ENCODE results near the gene DOCK10. TPM values are rescaled to one million over a fixed set of nuclear protein-coding genes. Genes with fewer than 3 reads are reported as not detected.

DOCK10 gene
- polyA plus RNA-seq, 4 donors, result 7.3 to 11.2 (median 8.6) TPM

- DNase-seq (ENCODE audit: low read depth in 4 of 4, low spot score in 3 of 4), result no peak
Observed at GRCh38 chr2:225042800-225043167, 516 bp upstream of the DOCK10 start.

GRCh38 chr2:225041207-225041850 lies 939 bp downstream of the DOCK10 start:
- no peak for DNase-seq (ENCODE audit: low read depth in 4 of 4, low spot score in 3 of 4)

- no peak for DNase-seq (ENCODE audit: low read depth in 4 of 4, low spot score in 3 of 4)
Observed at GRCh38 chr2:225040856-225041206, 1.4 kb downstream of the DOCK10 start.

GRCh38 chr2:225040142-225040541 lies 2.1 kb downstream of the DOCK10 start:
- DNase-seq (ENCODE audit: low read depth in 4 of 4, low spot score in 3 of 4), result no peak

DNA sequence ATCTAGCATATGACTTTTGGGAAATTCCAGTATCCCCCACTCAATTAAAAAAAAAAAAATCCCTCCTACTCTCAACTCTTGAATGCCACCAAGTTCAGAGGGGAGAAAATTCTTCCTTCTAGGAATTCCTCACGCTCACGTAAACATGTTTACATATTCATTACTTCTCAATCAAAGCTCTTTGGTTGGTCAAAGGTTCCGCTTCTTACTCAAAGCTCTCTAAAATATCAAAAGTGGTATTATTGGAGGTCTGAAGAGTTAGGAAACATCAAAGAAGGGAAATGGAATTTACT lies 4.1 kb downstream of the DOCK10 start:
- no peak for DNase-seq (ENCODE audit: low read depth in 4 of 4, low spot score in 3 of 4)

DNA sequence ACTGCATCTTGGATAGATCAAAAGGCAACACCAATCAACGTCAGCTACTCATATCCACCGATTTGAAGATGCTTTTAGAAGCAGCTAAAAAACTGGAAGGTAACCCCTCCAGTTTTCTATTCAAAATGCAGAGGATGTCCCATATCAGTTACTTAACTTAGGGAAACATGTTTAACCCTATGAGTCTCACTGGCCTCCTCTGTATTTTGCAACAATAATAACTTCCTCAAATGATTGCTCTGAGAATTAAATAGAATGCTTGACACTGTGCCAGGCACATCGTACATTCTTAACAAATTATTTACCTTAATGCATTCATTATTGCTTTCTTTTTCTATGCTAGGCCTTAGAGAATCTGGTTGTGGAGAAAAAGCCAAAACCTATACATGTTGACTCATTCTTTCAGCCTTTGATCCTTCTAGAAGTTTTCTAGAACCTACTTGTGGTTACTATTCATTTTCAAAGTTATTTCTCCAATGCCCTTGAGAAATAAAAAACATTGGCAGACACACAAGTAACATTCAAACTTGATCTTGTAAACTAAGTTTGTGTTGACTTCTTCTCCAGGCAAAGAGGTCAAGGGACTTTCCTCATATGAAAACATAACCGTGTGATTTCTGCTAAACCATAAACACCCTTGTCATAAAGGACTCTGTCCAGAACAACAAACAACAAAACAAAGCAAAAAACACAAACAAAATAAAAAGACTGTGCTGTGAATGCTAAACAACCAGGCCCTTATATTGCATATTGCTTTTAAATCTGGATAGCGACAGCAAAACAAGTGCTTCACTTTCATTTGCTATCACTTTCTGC lies 4.6 kb downstream of the DOCK10 start:
- no peak for DNase-seq (ENCODE audit: low read depth in 4 of 4, low spot score in 3 of 4)

DNA sequence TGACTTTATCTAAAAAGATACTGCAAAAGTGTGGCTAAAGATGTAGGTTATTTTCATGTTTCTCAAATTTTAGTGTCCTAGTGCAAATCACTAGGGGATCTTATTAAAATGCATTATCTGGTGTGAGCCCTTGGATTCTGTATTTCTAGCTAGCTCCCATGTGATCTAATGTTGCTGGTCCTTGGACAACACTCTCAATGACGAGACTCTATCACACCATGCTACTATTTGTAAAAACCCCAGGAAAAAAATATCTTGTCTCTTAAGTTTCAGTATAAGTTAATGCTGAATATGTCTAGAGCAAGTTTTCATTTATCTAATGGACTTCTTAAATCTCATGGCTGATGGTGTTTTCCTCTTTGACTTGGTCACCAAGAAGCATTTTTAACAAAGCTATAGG lies 5.8 kb downstream of the DOCK10 start:
- no peak for DNase-seq (ENCODE audit: low read depth in 4 of 4, low spot score in 3 of 4)

- no peak for DNase-seq (ENCODE audit: low read depth in 4 of 4, low spot score in 3 of 4)
Observed at GRCh38 chr2:225033440-225034318, 8.6 kb downstream of the DOCK10 start.

- DNase-seq (ENCODE audit: low read depth in 4 of 4, low spot score in 3 of 4), result no peak
Observed at GRCh38 chr2:225032246-225032645, 10.0 kb downstream of the DOCK10 start.

DNA sequence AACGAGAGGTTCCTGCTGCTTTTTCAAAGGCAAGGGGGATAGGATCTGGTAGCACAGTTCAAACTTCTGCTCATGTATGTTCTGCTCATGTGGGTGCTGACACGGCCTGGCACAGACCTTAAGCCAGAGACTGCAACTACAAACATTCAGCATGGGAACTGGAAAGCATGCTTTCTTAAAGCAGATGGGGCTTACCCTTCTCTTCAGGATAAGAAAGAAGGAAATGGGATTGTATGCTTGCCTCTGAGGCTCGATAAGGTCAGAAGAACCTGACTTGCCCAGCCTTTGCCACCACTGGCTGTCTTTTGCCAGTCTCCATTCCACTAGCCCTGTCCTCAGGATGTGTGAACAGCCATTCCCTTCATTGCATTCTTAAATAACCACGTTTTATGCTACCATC lies 10.7 kb downstream of the DOCK10 start:
- no peak for DNase-seq (ENCODE audit: low read depth in 4 of 4, low spot score in 3 of 4)

- DNase-seq (ENCODE audit: low read depth in 4 of 4, low spot score in 3 of 4), result no peak
Observed at GRCh38 chr2:225030893-225031292, 11.4 kb downstream of the DOCK10 start.

- DNase-seq (ENCODE audit: low read depth in 4 of 4, low spot score in 3 of 4), result no peak
Observed at GRCh38 chr2:225030203-225030602, 12.1 kb downstream of the DOCK10 start.

- DNase-seq (ENCODE audit: low read depth in 4 of 4, low spot score in 3 of 4), result no peak
Observed at GRCh38 chr2:225028572-225028971, 13.7 kb downstream of the DOCK10 start.

- no peak for DNase-seq (ENCODE audit: low read depth in 4 of 4, low spot score in 3 of 4)
Observed at GRCh38 chr2:225027061-225027762, 15.1 kb downstream of the DOCK10 start.

DNA sequence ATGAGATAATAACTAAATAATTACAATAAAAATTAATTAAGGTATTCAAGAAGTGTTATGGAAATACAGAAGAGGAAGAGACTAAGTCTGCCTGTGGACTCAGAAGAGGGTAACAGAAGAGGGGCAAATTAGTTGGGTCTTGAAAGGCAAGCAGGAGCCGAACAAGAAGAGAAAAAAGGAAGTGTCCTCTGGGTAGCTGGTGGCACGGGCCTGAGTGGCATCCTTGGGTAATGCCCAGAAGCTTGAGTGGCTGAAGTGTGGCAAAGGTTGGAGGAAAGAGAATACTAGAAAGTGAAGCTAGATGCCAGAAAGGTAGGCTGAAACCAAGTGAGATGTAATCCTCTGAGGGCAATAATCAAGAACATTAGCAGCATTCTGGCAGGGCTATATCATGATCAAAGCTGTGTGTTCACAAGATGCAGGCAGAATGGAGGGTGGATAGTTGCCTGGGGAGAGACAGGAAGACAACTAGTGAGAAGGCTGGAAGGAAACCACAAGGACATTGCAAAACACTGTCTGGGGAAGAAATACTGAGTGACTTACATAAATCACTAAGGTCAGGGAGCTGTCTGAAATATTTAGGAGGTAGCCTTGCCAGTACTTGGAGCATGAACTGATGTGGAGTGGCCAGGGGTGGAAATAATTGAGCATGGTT lies 16.2 kb downstream of the DOCK10 start:
- DNase-seq (ENCODE audit: low read depth in 4 of 4, low spot score in 3 of 4), result no peak

DNA sequence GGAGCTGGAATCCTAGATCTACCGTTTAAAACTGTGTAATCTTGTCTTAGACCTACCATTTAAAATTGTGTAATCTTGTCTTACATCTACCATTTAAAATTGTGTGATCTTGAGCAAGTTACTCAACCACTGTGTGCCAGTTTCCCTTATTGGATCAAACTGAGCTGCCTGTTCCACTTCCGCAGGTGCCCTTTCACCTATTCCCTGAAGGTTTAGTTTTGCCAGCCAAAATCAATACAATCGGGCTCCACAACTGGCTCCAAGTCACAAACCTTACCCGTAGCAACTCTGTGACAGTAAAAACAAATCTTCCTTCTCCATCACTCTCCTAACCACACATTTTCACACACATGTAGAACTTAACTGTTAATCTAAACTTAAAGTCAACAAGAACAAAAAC lies 20.1 kb downstream of the DOCK10 start:
- DNase-seq (ENCODE audit: low read depth in 4 of 4, low spot score in 3 of 4), result no peak

DNA sequence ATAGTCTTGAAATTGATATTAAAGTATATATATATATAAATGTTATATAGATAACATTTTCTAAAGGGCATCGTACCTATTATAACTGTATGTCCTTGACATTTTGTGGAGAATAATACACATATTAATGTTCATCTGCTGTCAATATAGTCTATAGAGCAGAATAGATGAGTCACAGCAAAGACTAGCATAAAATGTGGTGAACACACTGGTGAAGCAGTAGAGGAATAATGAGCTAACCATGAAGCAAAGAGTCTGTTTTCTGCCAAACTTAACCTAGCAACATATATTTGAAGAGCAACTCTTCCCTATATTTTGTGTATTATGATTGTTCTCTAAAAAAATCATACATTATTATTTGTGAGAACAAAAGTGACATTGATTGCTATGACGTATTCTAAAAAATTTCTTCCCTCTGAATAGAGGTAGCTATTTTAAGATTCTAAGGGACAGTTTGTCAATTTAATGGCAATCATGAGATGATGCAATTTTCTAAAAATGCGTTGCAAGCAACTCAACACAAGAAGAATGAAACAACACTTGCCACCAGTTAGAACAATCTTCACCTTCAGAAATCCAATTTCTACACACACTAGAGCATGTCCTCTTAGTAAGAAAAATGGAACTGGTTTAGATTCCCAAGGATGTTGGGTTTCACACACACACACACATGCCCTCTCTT lies 22.0 kb downstream of the DOCK10 start:
- DNase-seq (ENCODE audit: low read depth in 4 of 4, low spot score in 3 of 4), result no peak

GRCh38 chr2:225019105-225019504 lies 23.2 kb downstream of the DOCK10 start:
- DNase-seq (ENCODE audit: low read depth in 4 of 4, low spot score in 3 of 4), result no peak

GRCh38 chr2:225017713-225018112 lies 24.6 kb downstream of the DOCK10 start:
- no peak for DNase-seq (ENCODE audit: low read depth in 4 of 4, low spot score in 3 of 4)

- DNase-seq (ENCODE audit: low read depth in 4 of 4, low spot score in 3 of 4), result no peak
Observed at GRCh38 chr2:225017098-225017685, 25.1 kb downstream of the DOCK10 start.

All from right renal pelvis (tissue), 4 donors.